HL-60 (cell line): ENCODE results near the gene LARP7.

Source experiments
- POLR2AphosphoS5 ChIP-seq: IDR thresholded peaks from 2 replicates; pipeline ENCODE4 v1.6.1; 2012; ENCODE audit warnings: low read depth
- REST ChIP-seq: IDR thresholded peaks from 2 replicates; pipeline ENCODE4 v1.6.1; 2012; ENCODE audit warnings: low read depth; ENCODE audit not compliant: insufficient replicate concordance
- TF ChIP-seq, protein P1 (sequence below): IDR thresholded peaks from one replicate; pipeline ENCODE4 v1.5.1; 2011; ENCODE audit warnings: low read length, control low read depth, inconsistent platforms; ENCODE audit not compliant: insufficient read depth

GRCh38 chr4:112642526-112642925, 5.6 kb downstream of the LARP7 start:
- TF ChIP-seq, protein P1, sequence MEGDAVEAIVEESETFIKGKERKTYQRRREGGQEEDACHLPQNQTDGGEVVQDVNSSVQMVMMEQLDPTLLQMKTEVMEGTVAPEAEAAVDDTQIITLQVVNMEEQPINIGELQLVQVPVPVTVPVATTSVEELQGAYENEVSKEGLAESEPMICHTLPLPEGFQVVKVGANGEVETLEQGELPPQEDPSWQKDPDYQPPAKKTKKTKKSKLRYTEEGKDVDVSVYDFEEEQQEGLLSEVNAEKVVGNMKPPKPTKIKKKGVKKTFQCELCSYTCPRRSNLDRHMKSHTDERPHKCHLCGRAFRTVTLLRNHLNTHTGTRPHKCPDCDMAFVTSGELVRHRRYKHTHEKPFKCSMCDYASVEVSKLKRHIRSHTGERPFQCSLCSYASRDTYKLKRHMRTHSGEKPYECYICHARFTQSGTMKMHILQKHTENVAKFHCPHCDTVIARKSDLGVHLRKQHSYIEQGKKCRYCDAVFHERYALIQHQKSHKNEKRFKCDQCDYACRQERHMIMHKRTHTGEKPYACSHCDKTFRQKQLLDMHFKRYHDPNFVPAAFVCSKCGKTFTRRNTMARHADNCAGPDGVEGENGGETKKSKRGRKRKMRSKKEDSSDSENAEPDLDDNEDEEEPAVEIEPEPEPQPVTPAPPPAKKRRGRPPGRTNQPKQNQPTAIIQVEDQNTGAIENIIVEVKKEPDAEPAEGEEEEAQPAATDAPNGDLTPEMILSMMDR = no peak
- TF ChIP-seq REST = no peak
- TF ChIP-seq POLR2AphosphoS5 = no peak
